Stomach (tissue), 4 donors: Measurements from ENCODE around the gene SEZ6L.

Experiments used
- CTCF ChIP-seq, 7 experiments: fragments of 450-650 bp in 4 of 7; fragments of 200-600 bp in 3 of 7; sonication (generic) in 3 of 7; IDR thresholded peaks; one replicate each; pipeline ENCODE4 v1.5.1; 2016 to 2019; ENCODE audit warnings: antibody characterized with exemption in 7 of 7, control low read depth in 2 of 7, mild to moderate bottlenecking in 1 of 7
- EP300 ChIP-seq: sonication (generic); formaldehyde crosslinking; IDR thresholded peaks from one replicate; pipeline ENCODE4 v1.6.1; 2017; ENCODE audit warnings: antibody characterized with exemption
- POLR2A ChIP-seq, 4 donors: fragments of 450-650 bp; IDR thresholded peaks; one replicate each; pipeline ENCODE4 v1.6.1; 2016; ENCODE audit warnings: antibody characterized with exemption in 4 of 4, control low read depth in 2 of 4, mild to moderate bottlenecking in 1 of 4, moderate library complexity in 1 of 4

GRCh38 chr22:26127556-26127955, 41.7 kb upstream of the SEZ6L start:
- TF ChIP-seq EP300 (no peak), CTCF (IDR thresholded peaks at IDR 0.05) (no peak), POLR2A (IDR thresholded peaks at IDR 0.05) (no peak)
